ENCODE measurements around the gene PC.
A peak's percentile ranks its signal among the peaks of the same experiment; 100 is the strongest.

PC gene

DNA sequence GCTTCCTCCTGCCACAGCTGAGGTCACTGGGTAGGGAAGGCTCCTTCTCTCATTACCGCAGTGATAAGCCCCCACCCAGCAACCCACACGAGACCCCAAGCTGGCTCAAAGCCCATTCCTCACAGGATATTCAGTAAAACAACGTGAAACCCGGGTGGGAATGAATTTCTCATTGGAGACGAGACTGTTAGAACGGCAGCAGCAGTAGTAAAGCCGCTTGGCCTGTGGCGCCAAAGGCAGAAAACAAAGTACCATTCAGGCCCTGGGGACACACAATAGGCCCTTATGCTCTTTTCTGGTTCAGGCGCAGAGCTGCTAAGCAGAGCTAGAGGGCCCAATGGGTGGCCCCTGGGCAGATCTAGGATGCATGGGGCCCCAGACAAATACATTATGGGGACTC, 45.3 kb downstream of the PC start:
- no peak for DNase-seq (ENCODE audit: low read depth, low spot score)

DNA sequence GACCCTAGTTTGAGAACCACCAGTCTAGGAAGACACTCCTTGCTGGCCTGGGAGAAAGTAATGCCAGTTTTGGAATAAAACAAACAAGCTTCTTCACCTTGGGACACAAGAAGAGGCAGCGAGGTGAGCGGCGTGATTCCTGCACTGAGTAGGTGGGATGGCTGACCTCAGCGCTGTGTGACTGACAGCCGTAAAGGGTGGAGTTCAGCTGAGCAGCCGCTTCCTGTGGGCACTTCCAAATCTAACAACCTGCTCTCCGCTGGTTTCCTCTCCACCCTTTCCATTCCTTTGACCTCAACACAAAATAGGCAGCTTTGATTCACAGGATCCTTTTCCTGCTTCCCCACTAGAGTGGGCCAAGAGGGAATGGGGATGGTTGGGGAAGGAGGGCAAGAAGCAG, 45.8 kb downstream of the PC start:
- DNase-seq (ENCODE audit: low read depth, low spot score) = no peak

DNA sequence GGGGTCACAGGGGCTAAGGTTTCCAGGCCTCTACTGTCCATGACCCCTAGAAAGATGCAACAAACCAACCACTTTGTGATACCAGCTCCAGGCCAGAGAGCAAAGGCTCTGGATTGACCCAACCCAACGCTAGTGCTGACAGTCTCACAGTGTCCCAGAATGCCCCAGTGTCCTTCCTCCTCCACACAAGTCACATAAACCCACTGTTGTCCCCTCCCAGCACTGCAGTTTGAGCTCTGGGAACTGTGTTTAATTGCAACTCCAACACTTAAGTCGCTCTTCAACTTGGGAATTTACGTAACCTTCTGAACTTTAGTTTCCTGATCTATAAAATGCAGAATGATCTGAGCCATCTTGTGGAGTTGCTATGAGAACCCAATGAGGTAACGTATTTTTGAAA, 47.5 kb downstream of the PC start:
- no peak for DNase-seq (ENCODE audit: low read depth, low spot score)

DNA sequence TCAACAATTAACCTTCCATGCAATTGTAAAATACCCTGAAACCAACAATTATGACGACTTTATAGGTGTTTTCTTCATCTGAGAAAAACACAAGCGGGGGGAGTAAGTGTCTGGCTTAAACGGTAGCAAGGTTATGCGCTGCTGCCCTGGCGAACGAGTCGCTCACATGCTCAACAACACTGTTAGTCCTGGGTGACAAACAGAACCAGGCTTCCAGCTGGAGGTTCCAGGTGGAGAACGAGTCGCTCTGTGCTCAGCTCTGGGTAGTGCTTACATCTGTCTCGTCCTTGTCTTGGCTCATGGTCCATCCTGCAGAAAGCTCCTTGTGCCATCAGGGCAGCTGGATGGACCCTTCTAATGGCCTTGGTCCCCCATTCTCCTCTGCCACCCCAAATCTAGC, 48.2 kb downstream of the PC start:
- no peak for DNase-seq (ENCODE audit: low read depth, low spot score)

DNA sequence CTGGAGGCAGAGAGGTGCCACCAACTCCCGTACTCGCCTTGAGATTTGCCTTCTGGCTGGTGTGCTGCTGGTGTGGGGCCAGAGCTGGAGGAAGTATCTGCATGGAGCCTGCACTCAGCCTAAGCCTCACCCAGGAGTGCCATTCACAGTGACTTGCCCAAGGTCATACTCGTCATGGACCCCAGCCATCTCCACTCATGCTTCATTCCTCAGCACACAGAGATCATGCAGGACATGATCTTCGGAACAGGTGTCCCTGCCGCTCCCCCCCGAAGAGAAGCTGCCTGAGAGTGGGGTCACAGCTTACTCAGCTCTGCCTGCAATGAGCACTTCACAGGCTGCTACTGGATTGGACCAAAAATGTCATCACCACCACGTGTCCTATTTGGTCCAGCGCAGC, 49.0 kb downstream of the PC start:
- DNase-seq (ENCODE audit: low read depth, low spot score) = no peak

DNA sequence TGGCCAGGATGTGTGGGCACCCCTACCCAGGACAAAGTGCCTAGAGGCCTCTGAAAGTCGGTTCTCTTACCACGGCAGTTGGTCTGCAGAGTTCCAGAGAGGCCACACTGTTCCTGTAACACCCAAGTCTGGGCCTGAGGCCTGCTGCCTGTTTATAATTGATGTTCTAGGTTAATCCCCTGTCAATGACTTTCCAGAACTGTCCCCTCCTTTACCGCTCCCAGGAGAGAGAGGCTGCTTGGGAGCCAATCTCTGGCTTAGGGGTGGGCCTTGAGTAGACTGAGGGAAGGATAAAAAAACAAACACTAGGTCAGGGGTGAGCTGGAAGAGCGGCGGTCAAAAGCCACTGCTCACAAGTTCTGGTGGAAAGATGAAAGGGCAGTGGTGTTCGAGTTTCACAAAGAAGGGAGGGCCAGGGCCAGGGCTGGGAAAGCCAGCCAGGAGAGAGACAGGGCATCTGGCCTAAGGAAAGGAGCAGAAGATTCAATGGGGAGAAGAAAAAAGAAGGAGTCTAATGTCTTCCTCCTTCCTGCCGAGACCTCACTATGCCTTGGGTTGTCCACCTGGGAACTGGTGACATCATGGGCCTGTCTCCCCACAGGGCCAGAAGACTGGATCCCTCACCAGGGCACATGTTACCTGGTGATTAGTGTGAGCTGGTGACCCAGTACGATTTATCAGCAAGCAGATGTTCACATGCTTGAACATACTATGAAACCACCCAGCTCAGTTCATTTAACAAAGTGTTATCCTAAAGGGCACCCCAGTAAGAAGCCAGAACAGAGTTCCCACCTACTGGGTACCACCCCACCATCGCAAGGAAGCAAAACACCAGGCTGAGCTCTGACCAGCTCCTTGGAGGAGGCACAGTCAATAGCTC, 50.2 kb downstream of the PC start:
- no peak for DNase-seq (ENCODE audit: low read depth, low spot score)

DNA sequence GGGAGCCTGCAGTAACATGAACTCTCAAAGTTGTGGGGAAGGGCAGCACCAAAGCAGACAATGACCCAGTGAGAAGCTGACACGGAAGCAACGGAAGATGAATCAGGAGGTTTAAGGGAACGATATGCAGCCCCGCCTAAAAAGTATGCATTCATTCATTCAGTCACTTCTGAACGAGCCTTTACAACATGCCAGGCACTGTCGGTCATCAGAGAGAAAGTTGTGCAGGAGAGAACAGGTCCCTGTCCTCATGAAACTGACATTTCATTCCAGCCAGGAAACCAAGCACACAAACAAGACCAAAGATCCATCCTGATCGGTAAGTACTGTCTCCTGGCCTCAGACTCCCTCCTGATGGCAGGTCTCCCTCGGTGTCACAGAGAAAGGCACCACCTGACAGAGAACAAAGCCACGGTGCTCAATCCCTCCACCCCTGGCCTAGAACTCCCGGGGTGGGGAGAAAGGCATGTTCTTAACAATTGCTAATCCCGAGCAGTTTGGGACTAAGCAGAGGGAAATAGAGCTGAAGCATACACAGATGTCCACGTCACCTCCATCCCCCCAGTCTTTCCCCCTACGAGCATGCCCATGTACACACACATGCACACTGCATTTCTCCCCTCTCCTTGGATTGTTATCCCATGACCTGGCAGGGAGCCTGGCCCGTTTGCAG, 52.0 kb downstream of the PC start:
- DNase-seq (ENCODE audit: low read depth, low spot score) = no peak

DNA sequence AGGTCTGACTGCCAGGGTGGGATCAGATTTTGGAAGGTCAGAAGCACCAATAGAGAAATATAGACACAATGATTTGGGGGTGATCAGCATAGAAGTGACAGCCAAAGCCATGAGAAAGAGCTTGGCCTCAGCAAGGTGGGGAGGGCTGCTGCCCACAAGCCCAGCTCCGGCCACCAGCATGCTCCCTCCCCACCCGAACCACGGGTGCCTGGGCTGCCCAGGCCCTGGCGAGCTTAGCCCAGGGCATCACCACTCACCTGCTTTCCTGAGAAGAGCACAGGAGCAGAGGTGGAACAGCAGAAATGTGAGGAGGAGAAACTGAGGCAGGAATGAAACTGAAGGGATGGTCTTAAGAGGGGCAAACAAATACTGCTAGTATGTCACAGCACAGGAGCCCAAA, 52.6 kb downstream of the PC start:
- DNase-seq (ENCODE audit: low read depth, low spot score) = no peak

DNA sequence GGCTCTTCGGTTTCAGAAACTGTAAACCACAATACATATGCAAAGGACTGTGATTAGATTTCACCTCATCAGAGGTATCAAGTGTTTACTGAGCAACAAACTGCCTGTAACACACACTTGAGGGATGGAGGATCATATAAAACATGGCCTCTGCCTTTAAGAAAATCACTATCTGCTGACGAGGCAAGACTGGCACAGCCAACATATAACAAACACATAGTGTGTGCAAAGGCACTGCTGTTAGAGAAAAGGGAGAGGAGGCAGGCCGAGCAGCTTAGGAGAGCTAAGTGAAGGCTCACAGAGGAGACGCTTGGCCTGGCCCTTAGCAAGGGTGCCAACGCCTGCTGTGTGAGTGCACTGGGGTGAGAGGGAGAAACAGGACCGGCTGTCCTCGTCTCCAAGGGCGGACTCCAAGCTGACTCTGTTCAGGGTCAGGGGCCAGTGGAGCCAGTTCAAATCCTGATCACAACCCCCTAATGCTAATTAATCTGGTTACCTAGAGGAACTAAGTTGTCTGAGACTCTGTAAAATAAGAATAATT, 53.1 kb downstream of the PC start:
- no peak for DNase-seq (ENCODE audit: low read depth, low spot score)

DNA sequence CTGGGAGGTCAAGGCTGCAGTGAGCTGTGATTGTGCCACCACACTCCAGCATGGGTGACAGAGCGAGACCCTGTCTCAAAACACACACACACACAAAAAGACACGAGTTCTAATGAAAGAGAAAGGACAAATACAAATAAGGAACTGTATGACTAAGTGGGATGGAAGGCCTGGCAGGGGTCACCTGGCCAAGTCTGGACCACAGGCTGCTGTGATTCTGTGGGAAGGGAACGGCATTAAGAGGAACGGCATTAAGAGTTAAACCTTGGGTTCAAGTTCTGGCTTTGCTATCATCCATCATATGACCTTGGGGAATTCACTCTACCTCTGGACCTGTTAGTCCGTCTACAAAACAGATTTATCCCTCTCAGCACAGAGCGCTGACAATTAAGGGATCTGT, 53.6 kb downstream of the PC start:
- no peak for DNase-seq (ENCODE audit: low read depth, low spot score)

DNA sequence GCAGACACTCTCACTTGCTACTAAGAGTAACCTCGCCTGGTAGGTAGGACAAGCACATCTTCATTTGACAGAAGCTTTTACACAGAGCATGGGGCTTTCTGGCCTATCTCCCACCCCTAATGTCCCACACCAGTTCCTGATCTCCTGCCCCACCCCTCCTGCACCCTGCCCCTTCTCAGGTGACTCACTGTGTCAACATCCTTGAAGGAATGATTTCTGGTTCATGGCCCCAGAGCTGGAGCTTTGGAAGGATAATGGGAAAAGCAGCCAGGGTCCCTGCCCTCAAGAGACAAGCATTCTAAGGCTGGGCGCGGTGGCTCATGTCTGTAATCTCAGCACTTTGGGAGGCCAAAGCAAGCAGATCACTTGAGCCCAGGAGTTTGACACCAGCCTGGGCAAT, 54.1 kb downstream of the PC start:
- no peak for DNase-seq (ENCODE audit: low read depth, low spot score)

DNA sequence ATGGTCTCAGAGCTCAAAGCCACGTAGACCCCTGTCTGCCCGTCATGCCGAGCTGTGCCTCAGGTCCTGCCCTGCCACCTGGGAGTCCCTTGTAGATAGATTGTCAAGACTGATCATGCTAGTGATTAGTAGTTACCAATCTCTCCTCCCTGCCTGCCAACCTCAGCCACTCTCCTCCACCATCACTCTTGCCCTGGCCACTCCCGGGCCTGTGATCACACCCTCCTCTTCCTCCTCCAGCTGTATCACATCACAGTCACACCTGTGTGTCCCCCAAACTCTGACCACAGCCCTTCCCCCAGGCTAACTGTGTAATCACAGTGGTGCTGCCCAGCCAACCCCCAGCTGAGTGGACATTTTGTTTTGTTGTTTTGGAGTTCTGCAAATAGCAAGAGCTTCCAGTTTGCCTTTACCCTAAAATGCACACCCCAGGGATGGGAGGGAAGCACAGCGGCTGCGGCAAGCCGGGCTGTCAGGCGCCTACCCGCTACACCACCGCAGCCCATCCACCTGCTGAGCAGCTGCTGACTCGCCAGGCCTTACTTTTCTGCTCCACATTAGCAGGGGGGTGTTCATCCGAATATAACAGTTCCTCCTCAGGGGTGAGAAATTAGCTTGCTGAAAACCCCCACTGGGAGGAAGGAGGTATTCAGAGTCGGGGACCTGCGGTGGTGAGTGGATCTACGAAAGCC, 55.6 kb downstream of the PC start:
- no peak for DNase-seq (ENCODE audit: low read depth, low spot score)

DNA sequence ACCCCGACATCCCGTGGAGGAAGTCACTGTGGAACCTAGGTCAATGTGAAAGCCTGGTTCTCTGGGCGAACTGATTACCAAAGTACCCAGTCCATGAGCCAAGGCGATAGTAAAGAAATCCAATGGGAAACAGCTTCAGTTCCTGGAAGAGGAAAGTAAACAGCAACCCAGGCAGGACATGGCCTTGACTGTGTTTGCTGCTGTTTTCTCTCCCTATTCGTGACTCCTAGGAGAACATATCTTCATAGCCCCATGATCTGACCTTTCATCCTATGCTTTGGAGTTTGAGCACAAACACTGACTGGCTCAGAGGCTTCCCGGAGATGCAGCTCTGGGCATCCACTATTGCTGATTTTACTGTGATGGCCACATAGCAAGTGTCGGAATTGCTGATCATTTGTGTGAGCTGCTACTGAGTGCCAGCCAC, 56.2 kb downstream of the PC start:
- DNase-seq (ENCODE audit: low read depth, low spot score) = no peak

DNA sequence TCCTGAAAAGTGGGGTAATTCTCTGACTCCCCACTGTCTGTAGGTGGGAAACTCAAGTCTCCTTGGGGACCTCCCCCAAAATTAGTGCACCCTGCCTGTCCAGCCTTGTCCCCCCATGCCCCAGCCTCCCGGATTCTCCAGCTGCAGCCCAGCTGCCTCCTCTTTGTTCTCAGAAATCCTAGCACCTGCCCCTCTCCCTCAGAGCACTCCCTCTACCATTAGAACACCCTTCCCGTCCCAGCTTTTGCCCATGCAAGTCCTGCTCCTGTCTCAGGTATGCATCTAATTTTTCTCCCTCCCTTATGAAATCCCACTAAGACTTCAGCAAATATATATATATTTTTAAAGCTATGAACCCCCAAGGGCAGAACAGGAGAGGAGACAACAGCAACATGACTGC, 64.0 kb downstream of the PC start:
- no peak for DNase-seq (ENCODE audit: low read depth, low spot score)

DNA sequence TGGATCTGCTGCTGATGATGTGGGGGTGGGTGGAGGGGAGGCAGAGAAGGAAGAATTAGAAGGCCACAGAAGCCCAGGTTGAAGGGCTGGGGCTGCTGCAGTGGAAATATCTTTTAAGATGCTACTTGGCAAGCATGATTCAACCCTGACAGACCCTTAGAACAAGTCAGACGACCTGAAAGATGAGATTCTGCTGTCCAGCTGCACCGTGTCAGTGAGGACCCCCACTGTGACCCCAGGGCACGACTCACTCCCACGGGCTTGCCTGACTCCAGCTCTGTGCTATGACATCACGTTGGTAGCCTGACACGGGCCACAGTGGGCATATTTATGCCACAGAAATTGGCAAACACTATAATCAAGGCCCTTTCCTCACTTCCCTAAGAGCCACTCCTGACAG, 65.3 kb downstream of the PC start:
- no peak for DNase-seq (ENCODE audit: low read depth, low spot score)

DNA sequence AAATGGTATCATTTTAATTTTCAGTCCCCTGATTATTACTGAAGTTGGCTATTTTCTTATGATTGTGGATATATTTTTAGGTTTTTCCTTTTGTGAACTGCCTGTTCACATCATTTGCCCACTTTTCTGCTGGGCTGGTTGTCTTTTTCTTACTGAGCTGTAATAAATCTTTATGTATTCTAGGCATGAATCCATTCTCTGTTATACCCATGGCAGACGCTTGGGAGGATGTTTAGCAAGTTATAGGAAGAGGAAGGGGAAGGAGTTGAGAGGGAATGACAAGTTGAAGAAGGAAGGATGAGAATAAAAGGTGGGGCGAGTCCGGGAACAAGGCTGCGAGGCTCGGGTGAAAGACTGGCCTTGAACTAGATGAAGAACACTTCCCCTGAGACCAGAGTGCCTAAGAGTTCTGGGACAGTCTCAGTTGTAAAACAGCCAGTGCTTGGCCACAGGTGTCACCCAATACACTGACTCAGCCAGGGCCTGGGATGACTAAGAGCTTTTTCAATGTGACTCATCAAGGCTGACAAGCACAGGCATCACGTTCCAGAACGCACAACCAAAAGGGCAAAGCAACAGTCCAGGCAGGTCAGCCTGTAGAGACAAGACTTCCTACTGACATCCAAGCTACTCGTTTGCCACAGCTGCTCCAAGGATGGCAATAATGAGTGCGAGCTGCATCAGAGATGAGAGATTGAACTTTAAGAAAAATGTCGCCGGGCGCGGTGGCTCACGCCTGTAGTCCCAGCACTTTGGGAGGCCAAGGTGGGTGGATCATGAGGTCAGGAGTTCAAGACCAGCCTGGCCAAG, 66.1 kb downstream of the PC start:
- DNase-seq (ENCODE audit: low read depth, low spot score) = peak; percentile 65

DNA sequence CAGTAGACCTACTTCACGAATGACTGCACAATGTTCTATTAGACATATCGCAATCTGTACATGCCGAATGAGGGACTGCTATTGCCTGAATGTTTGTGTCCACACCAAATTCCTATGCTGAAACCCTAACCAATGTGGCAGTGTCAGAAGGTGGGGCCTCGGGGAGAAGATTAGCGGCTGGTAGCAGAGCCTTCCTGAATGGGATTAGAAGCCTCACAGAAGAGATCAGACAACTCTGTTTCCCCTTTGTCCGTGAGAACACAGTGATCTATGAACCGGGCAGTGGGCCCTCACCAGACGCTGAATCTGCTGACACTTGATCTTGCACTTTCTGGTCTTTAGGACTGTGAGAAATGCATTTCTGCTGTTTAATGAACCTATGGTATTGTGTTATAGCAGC, 68.2 kb downstream of the PC start:
- no peak for DNase-seq (ENCODE audit: low read depth, low spot score)

DNA sequence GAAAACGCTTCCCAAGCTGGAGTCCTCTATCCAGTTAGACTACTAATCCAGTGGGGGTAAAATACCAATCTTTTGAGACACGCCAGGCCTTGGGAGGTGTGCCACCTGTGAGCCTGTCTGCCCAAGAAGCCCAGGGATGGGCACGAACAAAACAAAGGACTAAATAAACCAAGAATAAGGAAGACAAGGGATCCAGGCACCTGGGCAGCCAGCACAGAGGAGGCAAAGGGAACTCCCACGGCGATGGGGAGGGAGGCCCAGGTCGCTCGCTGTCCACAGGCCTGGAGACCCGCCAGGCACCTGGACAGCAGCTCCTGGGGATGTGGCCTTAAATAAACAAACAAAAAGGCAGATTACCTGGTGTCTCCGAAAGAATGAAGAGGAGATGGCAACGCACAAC, 69.9 kb downstream of the PC start:
- DNase-seq (ENCODE audit: low read depth, low spot score) = no peak

DNA sequence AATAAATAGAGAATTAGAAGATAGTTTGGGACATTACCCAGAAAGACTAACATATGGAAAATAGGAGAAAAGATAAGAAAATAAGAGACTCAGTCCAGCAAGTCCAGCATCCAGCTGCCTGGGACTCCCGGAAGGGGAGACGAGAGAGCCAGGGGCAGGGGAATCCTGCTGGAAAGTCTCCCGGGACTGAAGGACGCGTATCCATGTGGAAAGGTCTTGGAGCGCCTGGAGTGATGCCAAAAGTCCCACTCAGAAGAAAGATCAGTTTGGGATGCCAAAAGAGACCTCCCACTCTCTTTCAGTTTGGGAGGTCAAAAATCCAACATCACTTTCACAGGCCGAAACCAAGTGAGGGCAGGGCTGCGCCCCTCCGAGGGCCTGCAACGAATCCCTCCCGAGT, 70.7 kb downstream of the PC start:
- no peak for DNase-seq (ENCODE audit: low read depth, low spot score)

DNA sequence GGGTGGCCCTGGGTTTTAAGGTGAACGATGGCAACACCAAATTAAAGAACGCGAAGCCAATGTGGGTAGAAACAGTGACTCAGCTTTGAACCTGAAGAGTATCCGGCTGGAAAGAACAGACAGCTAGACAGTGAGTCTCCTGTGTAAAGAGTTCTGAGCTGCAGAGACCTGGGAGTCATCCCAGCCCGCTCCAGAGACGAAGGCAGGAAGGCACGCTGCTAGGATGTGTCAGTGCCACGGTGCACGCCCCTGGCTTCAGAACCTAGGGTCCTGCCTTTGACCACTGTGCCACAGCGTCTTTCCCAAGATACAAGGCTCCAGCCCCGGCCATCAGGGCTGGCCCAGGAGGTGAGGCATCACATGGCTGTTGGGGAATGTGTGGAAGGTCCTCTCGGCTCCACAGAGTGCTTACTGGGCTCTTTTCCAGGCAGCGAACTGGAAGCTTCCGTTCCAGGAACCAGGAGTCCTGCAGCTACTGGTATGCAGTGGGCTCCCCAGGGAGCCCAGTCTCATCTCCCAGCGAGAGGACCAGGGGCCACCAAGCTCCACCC, 71.4 kb downstream of the PC start:
- peak; percentile 79 for DNase-seq (ENCODE audit: low read depth, low spot score)

DNA sequence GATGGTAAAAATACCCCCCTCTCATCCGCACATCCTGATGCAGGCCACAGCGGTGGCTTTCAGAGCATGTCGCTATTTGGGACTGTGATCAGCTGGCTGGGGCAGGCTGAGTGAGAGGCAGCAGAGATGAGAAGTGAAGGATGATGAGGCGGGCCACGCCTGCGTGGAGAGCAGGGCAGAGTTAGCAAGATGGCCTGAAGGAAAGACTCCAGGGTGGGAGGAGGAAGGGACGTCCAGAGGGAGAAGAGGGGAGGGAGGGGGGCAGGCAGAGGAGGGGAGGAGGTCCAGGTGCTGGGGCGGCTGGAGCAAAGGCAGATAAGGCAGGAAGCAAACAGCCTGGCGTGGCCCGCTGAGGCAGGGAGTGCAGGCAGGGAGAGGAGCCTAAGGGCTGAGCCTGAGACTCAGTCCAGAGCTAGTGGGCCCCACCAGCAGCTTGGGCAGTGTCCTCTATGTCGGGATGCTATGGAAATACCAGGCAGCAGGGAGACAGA, 72.2 kb downstream of the PC start:
- DNase-seq (ENCODE audit: low read depth, low spot score) = no peak

Measured in smooth muscle cell of the brain vasculature (primary cell).